Stimulated activated CD4-positive, alpha-beta T cell treated with anti-CD3 and anti-CD28 coated beads, Interleukin-4, amount 100 ng/mL, for 48 hours (primary cell): Measurements from ENCODE around the gene PROM1.

Source experiments
- DNase-seq, 2 donors: peaks; one replicate each; pipeline ENCODE4 v3.0.0-alpha.2; 2020; ENCODE audit warnings: low read depth in 2 of 2

The PROM1 gene

GRCh38 chr4:16083241-16084191 is at the start of gene PROM1:
PROM1 (minus strand) TSS chr4:16084023; CDS start chr4:16075906, 8,117 bp downstream.
- DNase-seq = no peak

GRCh38 chr4:16133406-16133805 is 49.6 kb upstream of the PROM1 start:
- DNase-seq = no peak

DNA sequence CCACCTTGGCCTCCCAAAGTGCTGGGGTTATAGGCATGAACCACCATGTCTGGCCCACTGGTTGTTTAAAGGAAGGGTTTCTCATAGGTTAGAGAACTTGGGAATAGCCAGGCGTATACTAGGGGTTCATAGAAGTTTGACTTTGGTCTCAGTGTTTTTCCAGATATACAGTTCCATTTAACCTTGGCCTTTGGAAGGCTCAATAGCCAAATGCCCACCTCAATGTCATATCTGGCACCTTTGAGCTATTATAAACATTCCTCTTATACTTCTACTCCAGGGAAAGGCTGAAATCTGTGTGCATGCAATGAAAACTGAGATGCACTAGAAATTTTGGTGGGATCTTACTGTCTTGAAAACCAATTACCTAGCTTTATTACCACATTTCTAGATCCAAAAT is 47.5 kb upstream of the PROM1 start:
- DNase-seq = no peak

- DNase-seq = no peak
These were observed 45.5 kb upstream of the PROM1 start for GRCh38 chr4:16129336-16129735.

DNA sequence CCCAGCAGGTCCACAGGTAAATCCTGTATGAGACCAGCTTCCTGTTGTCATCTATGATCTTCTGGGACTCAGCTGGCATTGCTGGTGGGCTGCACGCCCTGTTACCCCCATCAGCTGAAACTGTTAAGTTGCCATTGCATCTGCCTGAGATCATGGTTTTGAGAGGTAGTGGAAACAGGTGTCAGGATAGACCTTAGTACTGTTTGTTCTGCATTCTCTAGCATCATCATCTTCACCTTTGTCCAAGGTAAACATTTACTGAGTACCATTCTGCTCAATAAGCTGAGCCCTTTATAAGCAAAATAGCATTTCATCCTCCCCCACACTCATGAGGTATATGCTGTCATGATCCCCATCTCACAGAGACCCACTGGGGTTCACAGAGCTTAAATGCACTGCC is 42.9 kb upstream of the PROM1 start:
- DNase-seq = no peak

DNA sequence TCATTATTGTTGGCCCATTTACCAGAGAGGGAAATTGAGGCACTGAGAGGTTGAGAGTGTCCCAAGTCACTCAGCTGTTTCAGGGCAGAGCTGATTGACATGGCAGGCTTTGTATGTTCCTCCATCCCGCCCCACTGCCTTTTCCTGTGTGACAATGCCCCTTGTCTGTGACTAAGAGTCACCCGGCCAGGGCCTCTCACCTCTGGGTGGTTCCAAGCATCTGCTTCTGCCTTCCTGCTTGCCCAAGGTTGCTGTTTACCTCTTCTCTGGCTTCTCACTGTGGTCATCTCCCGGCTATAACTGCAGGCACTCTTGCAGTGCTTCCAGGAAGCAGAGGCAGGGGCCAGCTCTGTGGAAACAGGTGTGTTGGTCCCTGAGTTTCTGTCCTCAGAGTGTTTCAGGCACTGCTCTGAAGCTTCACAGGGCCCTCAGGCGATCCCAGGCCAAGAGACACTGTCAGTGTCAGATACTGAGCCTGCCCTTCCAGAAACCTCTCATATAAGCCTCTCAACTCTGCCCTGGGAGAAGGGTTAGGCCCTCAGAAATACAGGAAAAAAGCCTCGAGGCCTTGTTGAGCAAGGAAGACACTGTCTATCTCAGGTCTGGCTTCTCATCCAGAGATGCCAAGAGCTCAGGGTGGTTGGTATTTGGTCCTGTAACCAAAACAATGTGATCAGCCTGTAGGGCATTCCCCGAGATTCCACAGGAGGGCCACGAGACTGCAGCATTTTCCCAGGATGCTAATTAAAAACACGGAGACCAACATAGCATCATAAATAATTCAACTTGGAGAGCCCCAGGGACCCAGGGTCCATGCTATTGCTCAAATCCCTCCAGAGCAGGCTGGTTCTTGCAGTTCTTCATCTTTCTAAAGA is 42.0 kb upstream of the PROM1 start:
- DNase-seq = no peak

DNA sequence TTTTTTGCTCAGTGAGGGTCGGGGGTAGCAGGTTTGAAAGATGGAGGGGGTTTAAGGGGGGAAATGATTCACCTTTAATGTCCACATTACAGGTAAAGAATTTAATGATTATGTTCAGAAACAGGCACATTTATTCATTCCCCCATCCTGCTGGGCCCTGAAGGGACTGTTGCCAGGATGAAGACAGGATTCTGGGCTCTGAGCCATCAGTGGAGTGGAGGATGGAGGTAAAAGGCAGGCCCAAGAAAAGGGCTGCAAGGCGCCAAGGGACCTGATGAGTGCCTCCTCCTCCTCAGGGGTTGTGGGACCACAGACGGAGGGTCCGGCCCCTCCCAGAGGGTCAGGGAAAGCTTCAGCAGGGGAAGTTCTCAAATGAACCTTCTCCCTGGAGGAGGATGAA is 40.4 kb upstream of the PROM1 start:
- DNase-seq = no peak

DNA sequence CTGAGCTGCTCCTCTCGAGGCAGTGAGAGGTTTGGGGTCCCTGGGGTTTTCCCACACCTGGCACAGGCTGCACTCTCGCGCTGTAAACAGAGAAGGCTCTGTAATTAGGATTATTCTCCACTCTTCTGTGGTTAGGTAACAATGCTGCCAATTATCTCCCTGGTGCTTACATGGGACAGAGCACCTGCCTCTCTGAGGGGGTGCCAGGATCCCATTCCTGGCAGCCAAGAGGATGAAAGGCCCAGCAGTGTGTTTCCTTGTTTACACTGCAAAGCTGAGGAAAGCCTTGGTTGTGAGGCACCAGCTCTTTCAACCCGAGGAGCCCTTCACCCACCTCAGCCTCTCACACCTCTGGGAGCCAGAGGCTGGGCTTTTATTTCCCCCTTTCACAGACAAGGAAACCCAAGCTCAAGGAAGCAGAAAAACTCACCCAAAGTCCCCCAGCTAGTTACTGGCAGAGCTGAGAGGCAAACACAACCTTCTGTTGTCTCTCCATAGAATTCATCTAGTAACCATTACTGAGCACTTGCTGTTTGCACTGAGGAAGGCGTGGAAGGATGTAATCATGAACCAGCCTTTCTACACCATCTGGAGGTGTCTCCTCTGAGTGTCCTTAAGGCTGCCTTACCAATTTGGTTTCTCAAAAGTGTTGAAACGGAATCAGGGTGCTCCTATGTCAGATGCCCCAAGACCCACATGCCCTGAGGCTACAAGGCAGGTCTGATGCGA is 39.7 kb upstream of the PROM1 start:
- no peak for DNase-seq

DNA sequence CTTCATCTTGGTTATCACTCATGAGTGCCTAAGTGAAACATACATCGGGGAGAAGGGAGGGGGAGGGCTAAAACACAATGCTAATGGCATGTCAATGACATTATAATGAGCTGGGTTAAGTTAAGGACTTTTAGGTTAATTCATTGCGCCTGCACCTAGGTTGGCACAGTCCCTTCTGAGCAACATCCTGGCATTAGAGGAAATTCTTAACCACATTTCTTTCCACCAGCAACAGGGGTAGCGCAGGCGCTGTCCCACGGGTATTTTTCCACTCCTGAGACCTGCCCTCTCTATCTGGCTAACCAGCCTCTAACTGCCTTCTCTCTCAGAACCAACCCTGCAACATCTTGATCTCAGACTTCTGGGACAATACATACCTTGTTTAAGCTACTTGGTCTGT is 39.0 kb upstream of the PROM1 start:
- DNase-seq = peak in 1 of 2 donors; percentile 8

- DNase-seq = no peak
These were observed 38.5 kb upstream of the PROM1 start for GRCh38 chr4:16122308-16122711.

- no peak for DNase-seq
These were observed 36.9 kb upstream of the PROM1 start for GRCh38 chr4:16120720-16121119.

DNA sequence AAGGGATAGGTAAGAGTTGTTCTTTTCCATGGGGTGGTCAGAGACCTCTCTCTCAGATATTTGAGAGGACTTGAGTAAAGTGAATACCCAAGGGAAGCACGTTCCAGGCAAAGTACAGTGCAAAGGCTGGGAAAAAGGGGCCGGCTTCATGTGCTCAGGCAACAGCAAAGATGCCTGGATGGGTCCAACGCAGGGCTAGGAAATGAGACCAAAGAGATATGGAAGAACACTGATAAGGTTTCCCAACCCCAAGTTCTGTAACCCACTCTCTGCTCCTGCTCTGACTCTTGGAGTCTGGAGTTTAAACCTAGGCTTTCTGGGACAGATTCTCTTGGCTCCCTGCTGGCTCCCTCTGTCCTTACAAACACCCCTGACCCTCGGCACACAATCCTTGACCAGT is 36.2 kb upstream of the PROM1 start:
- no peak for DNase-seq

DNA sequence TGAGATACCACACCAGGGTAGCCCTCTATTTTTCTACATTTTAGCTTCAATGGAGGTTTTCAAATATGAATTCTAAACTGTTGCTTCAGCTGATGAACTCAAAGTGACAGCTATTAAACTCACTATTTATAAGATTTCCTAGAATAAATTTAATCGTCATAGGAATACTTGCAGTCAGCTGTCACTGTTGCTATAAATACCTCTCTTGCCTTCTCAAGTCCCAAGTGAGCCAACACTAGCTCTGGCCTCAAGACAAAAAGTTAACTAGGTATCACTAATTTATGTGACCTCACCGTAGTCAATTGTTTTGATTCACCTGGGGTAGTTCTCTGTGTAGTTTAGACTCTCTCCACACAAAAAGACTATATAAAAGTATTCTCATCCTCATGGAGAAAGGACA is 34.3 kb upstream of the PROM1 start:
- no peak for DNase-seq

DNA sequence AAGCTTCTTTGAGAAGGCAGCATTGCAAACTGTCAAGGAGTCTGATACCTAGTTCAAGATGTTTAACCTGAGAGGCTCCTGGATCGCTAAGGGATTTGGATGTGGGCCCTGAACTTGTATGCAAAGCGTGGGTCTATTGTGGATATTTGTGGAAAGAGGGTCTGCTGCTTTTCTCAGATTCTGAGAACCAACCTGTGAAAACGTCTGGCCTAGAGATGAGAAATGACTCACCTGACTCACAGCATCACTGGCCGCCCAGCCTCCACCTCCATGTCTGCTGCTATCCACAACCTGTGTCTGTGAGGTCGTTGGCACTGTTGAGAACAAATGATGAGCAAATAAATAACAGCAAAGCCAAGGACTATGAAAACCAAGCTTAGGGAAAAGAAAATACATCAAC is 33.3 kb upstream of the PROM1 start:
- DNase-seq = no peak

DNA sequence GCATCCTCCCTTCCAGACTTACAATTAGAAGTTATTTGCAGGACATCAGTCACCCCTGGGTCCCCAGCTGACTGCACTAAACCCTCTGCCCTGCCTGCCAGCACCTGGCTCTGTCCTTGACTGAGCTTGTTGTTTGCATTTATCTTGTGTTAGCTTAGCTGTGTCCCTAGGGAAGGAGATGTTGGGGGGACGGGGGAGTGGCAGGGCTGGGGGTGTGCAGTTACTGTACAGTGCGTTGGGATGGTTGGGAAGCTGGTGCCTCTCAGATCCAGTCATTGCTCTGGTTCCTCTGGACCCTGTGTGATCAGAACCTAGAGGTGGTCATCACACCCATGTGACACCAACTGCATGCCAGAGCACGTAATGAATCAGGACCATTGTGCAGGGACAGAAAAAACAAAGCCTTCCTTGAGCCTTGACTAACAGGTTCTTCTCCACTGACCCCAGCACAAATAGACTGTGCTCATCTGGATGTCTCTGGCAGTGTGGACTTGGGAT is 32.7 kb upstream of the PROM1 start:
- no peak for DNase-seq

GRCh38 chr4:16116019-16116418 is 32.2 kb upstream of the PROM1 start:
- DNase-seq = no peak

GRCh38 chr4:16114546-16114945 is 30.7 kb upstream of the PROM1 start:
- DNase-seq = no peak

- DNase-seq = no peak
These were observed 29.9 kb upstream of the PROM1 start for GRCh38 chr4:16113741-16114140.

- no peak for DNase-seq
These were observed 27.7 kb upstream of the PROM1 start for GRCh38 chr4:16111533-16111932.

DNA sequence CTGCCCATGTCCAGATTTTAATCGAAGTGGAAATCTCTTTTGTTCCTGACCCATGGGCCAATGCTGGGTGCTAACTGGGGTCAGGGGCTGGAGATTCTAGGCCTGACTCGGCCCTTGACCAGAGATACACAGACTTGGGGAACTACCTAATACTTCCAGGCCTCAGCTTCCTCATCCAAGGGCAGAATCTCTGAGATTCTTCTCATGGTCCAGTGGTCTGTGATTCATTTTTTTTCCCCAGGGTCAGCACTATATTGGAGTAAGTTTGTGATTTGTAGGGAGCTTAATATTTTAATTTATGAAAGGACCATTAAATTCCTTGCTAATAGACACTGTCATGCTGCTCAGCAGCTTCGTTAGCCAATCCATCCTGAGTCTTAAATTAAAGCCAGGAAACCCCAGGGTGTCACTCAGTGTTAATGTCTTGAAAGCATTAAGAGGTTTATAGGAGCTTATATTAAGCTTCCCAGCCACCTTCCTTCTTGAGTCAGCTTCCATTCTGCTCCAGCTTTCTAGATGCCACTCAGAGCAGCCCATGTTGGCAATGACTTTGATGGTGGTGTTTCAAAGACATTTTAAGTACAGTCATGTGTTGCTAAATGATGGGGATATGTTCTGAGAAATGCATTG is 27.0 kb upstream of the PROM1 start:
- no peak for DNase-seq

- no peak for DNase-seq
These were observed 26.4 kb upstream of the PROM1 start for GRCh38 chr4:16110199-16110598.
